Fibroblast of lung (primary cell): ENCODE measurements around the gene CLECL1. TPM values are rescaled to one million over a fixed set of nuclear protein-coding genes. Genes with fewer than 3 reads are reported as not detected.

ENCODE experiments used
- DNase-seq, 2 donors: peaks; one replicate each; pipeline versions ENCODE4 v3.0.0 to v3.0.0-alpha.2; 2010; ENCODE audit warnings: low read depth in 2 of 2
- H2AFZ ChIP-seq: 2 replicates; pipeline ENCODE4 v1.5.1; 2012; ENCODE audit warnings: low read length, control low read depth, inconsistent platforms
- H3K27ac ChIP-seq: 2 replicates; pipeline ENCODE4 v1.5.1; 2011; ENCODE audit warnings: low read length, control low read depth; ENCODE audit not compliant: insufficient read depth
- H3K27me3 ChIP-seq: 2 replicates; pipeline ENCODE4 v1.5.1; 2011; ENCODE audit warnings: mild to moderate bottlenecking, low read length; ENCODE audit not compliant: control insufficient read depth, insufficient read depth
- H3K36me3 ChIP-seq: 2 replicates; pipeline ENCODE4 v1.5.1; 2011; ENCODE audit warnings: low read length; ENCODE audit not compliant: control insufficient read depth, insufficient read depth
- H3K4me1 ChIP-seq: 2 replicates; pipeline ENCODE4 v1.5.1; 2011; ENCODE audit warnings: low read length; ENCODE audit not compliant: control insufficient read depth, insufficient read depth; ENCODE audit errors: extremely low read depth
- H3K4me2 ChIP-seq: 2 replicates; pipeline ENCODE4 v1.5.1; 2011; ENCODE audit warnings: low read length, control low read depth; ENCODE audit not compliant: insufficient read depth; ENCODE audit errors: extremely low read depth
- H3K4me3 ChIP-seq, 4 experiments: fragments of 200-600 bp in 1 of 4; sonication (generic) in 1 of 4; replicated peaks in 1 of 4; 2 replicates each; pipeline ENCODE4 v1.5.1; 2011 to 2016; ENCODE audit warnings: low read length in 4 of 4, low read depth in 3 of 4, mild to moderate bottlenecking in 3 of 4, control low read depth in 2 of 4, inconsistent platforms in 1 of 4, mixed read lengths in 1 of 4; ENCODE audit not compliant: insufficient read depth in 1 of 4; ENCODE audit errors: control extremely low read depth in 1 of 4
- H3K79me2 ChIP-seq: 2 replicates; pipeline ENCODE4 v1.5.1; 2012; ENCODE audit warnings: mild to moderate bottlenecking, low read length, inconsistent platforms; ENCODE audit not compliant: control insufficient read depth, insufficient read depth
- H3K9ac ChIP-seq: 2 replicates; pipeline ENCODE4 v1.5.1; 2011; ENCODE audit warnings: mild to moderate bottlenecking, low read length, control low read depth; ENCODE audit not compliant: insufficient read depth
- H3K9me3 ChIP-seq: 2 replicates; pipeline ENCODE4 v1.5.1; 2012; ENCODE audit warnings: low read depth, low read length; ENCODE audit not compliant: control insufficient read depth, insufficient read depth
- H4K20me1 ChIP-seq: 2 replicates; pipeline ENCODE4 v1.5.1; 2011; ENCODE audit warnings: low read length; ENCODE audit not compliant: control insufficient read depth, insufficient read depth; ENCODE audit errors: extremely low read depth
- CTCF ChIP-seq, 2 donors: IDR thresholded peaks in 1 of 2; conservative IDR thresholded peaks in 1 of 2; 1 replicate in 1 of 2; 2 replicates in 1 of 2; pipeline ENCODE4 v1.5.1; 2011 to 2012; ENCODE audit warnings: low read length in 2 of 2, control low read depth in 1 of 2, inconsistent platforms in 1 of 2, low read depth in 1 of 2, mild to moderate bottlenecking in 1 of 2
- EZH2 ChIP-seq: IDR thresholded peaks from 2 replicates; pipeline ENCODE4 v1.5.1; 2012; ENCODE audit warnings: low read length, control low read depth, mild to moderate bottlenecking; ENCODE audit errors: missing control alignments
- polyA plus RNA-seq, 2 donors: library from polyadenylated mRNA; depleted of rRNA in 1 of 2; stranded (reverse) in 1 of 2; unstranded in 1 of 2; fragments of >200 nt; gene quantifications; 2 replicates each; pipeline ENCODE4 v1.2.1, GENCODE V29; 2011 to 2012; ENCODE audit warnings: missing spikeins in 1 of 2
- total RNA-seq: library from RNA; depleted of rRNA; stranded (reverse); fragments of >200 nt; gene quantifications from 2 replicates; pipeline ENCODE4 v1.2.1, GENCODE V29; 2014

CLECL1 gene
- total and polyA plus RNA-seq, 2 donors (not counting 1 experiment from before 2014, with no cell fraction given), result not detected

DNA sequence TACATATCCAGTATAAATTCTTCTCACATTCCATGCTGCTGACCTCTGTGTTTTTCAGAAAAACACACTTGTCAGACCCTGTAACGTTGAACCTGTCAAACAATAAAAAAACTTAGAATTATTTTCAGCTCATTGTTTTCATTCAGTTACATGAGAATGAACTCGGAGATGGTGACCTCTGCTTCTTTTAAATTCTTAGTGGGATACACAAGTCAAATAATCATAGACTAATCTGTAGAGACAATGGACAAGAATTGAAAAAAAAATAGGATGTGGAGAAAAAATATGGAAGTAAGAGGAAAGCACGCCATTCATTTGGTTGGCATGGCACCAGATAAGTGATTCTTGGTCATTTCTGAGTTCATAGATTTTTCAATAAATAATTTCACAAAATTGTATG is 20.6 kb upstream of the CLECL1 start:
- DNase-seq, result no peak
- no peaks in the 10 kb centered on the region for H3K4me1 ChIP-seq
- H4K20me1 ChIP-seq, result no peaks in the 10 kb centered on the region
- no peak overlapping the region for H3K4me2 ChIP-seq
- no peak overlapping the region for H3K27ac ChIP-seq
- H3K9me3 ChIP-seq, result no peaks in the 10 kb centered on the region
- H3K36me3 ChIP-seq, result no peaks in the 10 kb centered on the region
- no peaks in the 10 kb centered on the region for H3K79me2 ChIP-seq
- H2AFZ ChIP-seq, result no peak overlapping the region
- no peak overlapping the region for H3K9ac ChIP-seq
- no peaks in the 10 kb centered on the region for H3K27me3 ChIP-seq
- TF ChIP-seq CTCF (conservative IDR thresholded peaks at IDR 0.05 in 1 of 2, IDR thresholded peaks at IDR 0.05 in 1 of 2; ENCODE audit: low read depth in 1 of 2, low read length in 2 of 2), result no peak
- no peak for TF ChIP-seq EZH2
- H3K4me3 ChIP-seq, result no peak overlapping the region

DNA sequence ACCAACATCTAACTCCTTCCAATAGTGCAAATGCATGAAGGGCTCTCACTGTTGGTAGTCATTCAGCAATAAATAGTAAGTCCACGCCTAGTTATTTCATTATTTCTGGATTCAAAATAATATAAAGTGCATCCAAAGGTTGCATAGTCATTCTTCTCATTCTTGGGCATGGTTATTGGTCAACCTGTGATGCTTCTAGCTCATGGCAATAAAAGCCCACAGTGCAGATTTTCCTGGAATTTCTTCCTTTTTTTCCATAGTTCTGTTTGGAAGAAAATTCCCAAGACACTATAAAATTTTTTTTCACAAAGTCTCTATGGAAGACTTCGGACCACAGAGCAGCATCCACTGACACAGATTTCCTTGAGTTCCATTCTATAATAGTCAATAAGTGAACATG is 20.2 kb upstream of the CLECL1 start:
- Histone ChIP-seq H3K27me3 (no peaks in the 10 kb centered on the region), H3K79me2 (no peaks in the 10 kb centered on the region), H3K9me3 (no peaks in the 10 kb centered on the region), H4K20me1 (no peaks in the 10 kb centered on the region), H3K4me3 (no peak overlapping the region), H3K36me3 (no peaks in the 10 kb centered on the region), H3K4me1 (no peaks in the 10 kb centered on the region), H2AFZ (no peak overlapping the region), H3K4me2 (no peak overlapping the region), H3K9ac (no peak overlapping the region), H3K27ac (no peak overlapping the region)
- DNase-seq, result no peak
- no peak for TF ChIP-seq CTCF (conservative IDR thresholded peaks at IDR 0.05 in 1 of 2, IDR thresholded peaks at IDR 0.05 in 1 of 2; ENCODE audit: low read depth in 1 of 2, low read length in 2 of 2)
- TF ChIP-seq EZH2, result no peak

GRCh38 chr12:9752145-9752933 is 19.4 kb upstream of the CLECL1 start:
- no peak overlapping the region for H3K4me3 ChIP-seq
- H3K4me2 ChIP-seq, result no peak overlapping the region
- H3K9ac ChIP-seq, result no peak overlapping the region
- no peak overlapping the region for H3K27ac ChIP-seq
- H3K36me3 ChIP-seq, result no peaks in the 10 kb centered on the region
- H3K4me1 ChIP-seq, result no peaks in the 10 kb centered on the region
- no peak overlapping the region for H2AFZ ChIP-seq
- no peaks in the 10 kb centered on the region for H3K27me3 ChIP-seq
- TF ChIP-seq EZH2 (no peak), CTCF (conservative IDR thresholded peaks at IDR 0.05 in 1 of 2, IDR thresholded peaks at IDR 0.05 in 1 of 2; ENCODE audit: low read depth in 1 of 2, low read length in 2 of 2) (no peak)
- DNase-seq, result no peak
- no peaks in the 10 kb centered on the region for H3K79me2 ChIP-seq
- no peaks in the 10 kb centered on the region for H4K20me1 ChIP-seq
- H3K9me3 ChIP-seq, result no peaks in the 10 kb centered on the region
